ENCODE results near the gene TM9SF1.

DNA sequence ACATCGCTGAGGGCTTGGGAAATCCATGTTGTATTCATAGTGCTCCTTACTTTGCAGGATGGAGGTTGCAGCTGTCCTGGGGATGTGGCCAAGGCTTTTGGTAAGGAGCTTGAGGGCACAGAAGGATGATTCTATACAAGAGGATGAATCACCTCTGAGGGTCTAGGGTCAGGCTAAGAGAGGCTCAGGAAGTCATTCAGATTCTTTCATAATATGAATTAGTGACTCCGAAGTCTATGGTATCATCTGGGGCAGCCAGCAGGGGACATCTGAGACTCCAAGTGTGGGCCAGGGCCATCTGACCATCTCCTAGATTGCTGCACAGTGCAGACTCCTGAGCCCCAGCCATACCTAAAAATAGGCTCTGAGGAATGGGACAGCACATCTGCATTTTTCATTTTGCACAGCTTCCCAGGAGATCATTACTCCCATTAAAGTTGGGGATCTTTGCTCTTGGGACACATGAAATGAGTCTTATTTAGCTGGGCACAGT is 42.3 kb upstream of the TM9SF1 start:
- TF ChIP-seq USF2 (IDR thresholded peaks at IDR 0.05; ENCODE audit: borderline replicate concordance, low read depth, low read length) (no peak), KDM1A (IDR thresholded peaks at IDR 0.05; ENCODE audit: borderline replicate concordance) (no peak), ELK1 (IDR thresholded peaks at IDR 0.05; ENCODE audit: low read depth, low read length) (no peak), SUZ12 (IDR thresholded peaks at IDR 0.05; ENCODE audit: unreplicated experiment) (no peak), CBX5 (IDR thresholded peaks at IDR 0.05; ENCODE audit: low read depth) (no peak), RB1 (IDR thresholded peaks at IDR 0.05; ENCODE audit: borderline replicate concordance) (no peak), ATF2 (IDR thresholded peaks at IDR 0.05; ENCODE audit: low read length) (no peak), DPF2 (IDR thresholded peaks at IDR 0.05) (no peak)
- TF ChIP-seq, protein P1, sequence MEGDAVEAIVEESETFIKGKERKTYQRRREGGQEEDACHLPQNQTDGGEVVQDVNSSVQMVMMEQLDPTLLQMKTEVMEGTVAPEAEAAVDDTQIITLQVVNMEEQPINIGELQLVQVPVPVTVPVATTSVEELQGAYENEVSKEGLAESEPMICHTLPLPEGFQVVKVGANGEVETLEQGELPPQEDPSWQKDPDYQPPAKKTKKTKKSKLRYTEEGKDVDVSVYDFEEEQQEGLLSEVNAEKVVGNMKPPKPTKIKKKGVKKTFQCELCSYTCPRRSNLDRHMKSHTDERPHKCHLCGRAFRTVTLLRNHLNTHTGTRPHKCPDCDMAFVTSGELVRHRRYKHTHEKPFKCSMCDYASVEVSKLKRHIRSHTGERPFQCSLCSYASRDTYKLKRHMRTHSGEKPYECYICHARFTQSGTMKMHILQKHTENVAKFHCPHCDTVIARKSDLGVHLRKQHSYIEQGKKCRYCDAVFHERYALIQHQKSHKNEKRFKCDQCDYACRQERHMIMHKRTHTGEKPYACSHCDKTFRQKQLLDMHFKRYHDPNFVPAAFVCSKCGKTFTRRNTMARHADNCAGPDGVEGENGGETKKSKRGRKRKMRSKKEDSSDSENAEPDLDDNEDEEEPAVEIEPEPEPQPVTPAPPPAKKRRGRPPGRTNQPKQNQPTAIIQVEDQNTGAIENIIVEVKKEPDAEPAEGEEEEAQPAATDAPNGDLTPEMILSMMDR (IDR thresholded peaks at IDR 0.05 in 2 of 3, conservative IDR thresholded peaks at IDR 0.05 in 1 of 3; ENCODE audit: control insufficient read depth in 2 of 3, extremely low read depth in 1 of 3, insufficient read depth in 1 of 3, low read depth in 3 of 3, low read length in 3 of 3), result no peak

Measured in GM12878 (cell line).